ENCODE measurements around the gene SCAF4.
"Not testable (repeated sequence)": the region's sequence is repeated elsewhere in the genome, so short reads cannot be mapped to it uniquely, and the experiment has no call there.

SCAF4 gene

GRCh38 chr21:31667639-31668038 is 64.3 kb downstream of the SCAF4 start:
- no peak for DNase-seq

GRCh38 chr21:31667132-31667531 is 64.8 kb downstream of the SCAF4 start:
- no peak for DNase-seq

- no peak for DNase-seq
These were observed 65.4 kb downstream of the SCAF4 start for GRCh38 chr21:31666445-31667010.

- DNase-seq: not testable (repeated sequence)
These were observed 66.0 kb downstream of the SCAF4 start for GRCh38 chr21:31665869-31666268.

GRCh38 chr21:31665397-31665796 is 66.5 kb downstream of the SCAF4 start:
- no peak for DNase-seq

- no peak for DNase-seq
These were observed 68.2 kb downstream of the SCAF4 start for GRCh38 chr21:31663584-31664249.

GRCh38 chr21:31660591-31660990 is 71.3 kb downstream of the SCAF4 start:
- no peak for DNase-seq

GRCh38 chr21:31660259-31660565 is 71.7 kb downstream of the SCAF4 start:
- DNase-seq: no peak

GRCh38 chr21:31659536-31660258 is 72.2 kb downstream of the SCAF4 start, which contains the start of gene SOD1:
Gene SOD1 (plus strand): TSS chr21:31659693. CDS start chr21:31659770, 77 bp downstream.
- DNase-seq: peak; percentile 96 to 98 (median 97)

GRCh38 chr21:31659286-31659535 is 72.7 kb downstream of the SCAF4 start:
- no peak for DNase-seq

GRCh38 chr21:31658053-31658452 is 73.9 kb downstream of the SCAF4 start:
- no peak for DNase-seq

- DNase-seq: no peak
These were observed 75.5 kb downstream of the SCAF4 start for GRCh38 chr21:31656199-31657095.

GRCh38 chr21:31654821-31655580 is 76.9 kb downstream of the SCAF4 start:
- DNase-seq: not testable (repeated sequence)

- DNase-seq: no peak
These were observed 77.6 kb downstream of the SCAF4 start for GRCh38 chr21:31654340-31654739.

GRCh38 chr21:31651491-31651890 is 80.4 kb downstream of the SCAF4 start:
- DNase-seq: not testable (repeated sequence)

GRCh38 chr21:31650930-31651329 is 81.0 kb downstream of the SCAF4 start:
- DNase-seq: no peak

GRCh38 chr21:31647650-31648049 is 84.3 kb downstream of the SCAF4 start:
- DNase-seq: no peak

GRCh38 chr21:31644643-31645042 is 87.3 kb downstream of the SCAF4 start:
- no peak for DNase-seq

GRCh38 chr21:31641416-31641922 is 90.4 kb downstream of the SCAF4 start:
- no peak for DNase-seq

GRCh38 chr21:31636874-31637273 is 95.0 kb downstream of the SCAF4 start:
- no peak for DNase-seq

GRCh38 chr21:31634993-31635392 is 96.9 kb downstream of the SCAF4 start:
- no peak for DNase-seq

- not testable (repeated sequence) for DNase-seq
These were observed 100.0 kb downstream of the SCAF4 start for GRCh38 chr21:31631881-31632280.
